T-helper 17 cell (primary cell): ENCODE measurements around the gene TBC1D8. TPM values are rescaled to one million over a fixed set of nuclear protein-coding genes. Genes with fewer than 3 reads are reported as not detected.
A peak's percentile ranks its signal among the peaks of the same experiment; 100 is the strongest.

Source experiments
- ATAC-seq: fragments of 150-1000 bp; cut with Tn5 transposase; 2 replicates; pipeline ENCODE4 v1.10.0; 2021; ENCODE audit warnings: mild to moderate bottlenecking, moderate library complexity
- DNase-seq, 3 donors: peaks; one replicate each; pipeline versions ENCODE4 v3.0.0 to v3.0.0-alpha.2; 2020 to 2021
- H3K9me3 ChIP-seq: one replicate; pipeline ENCODE4 v1.7.0; 2013; ENCODE audit warnings: low read length, mild to moderate bottlenecking; ENCODE audit not compliant: control insufficient read depth, poor library complexity, severe bottlenecking
- H3K27ac Mint-ChIP-seq: one replicate; pipeline ENCODE4 v1.8.0; 2022; ENCODE audit warnings: mild to moderate bottlenecking, moderate library complexity, mixed read lengths
- H3K27me3 Mint-ChIP-seq: one replicate; pipeline ENCODE4 v1.8.0; 2022; ENCODE audit warnings: mixed read lengths
- H3K36me3 Mint-ChIP-seq: one replicate; pipeline ENCODE4 v1.8.0; 2022; ENCODE audit warnings: low read depth, mixed read lengths
- H3K4me1 Mint-ChIP-seq: one replicate; pipeline ENCODE4 v1.8.0; 2022; ENCODE audit warnings: mild to moderate bottlenecking, mixed read lengths
- H3K4me3 Mint-ChIP-seq: one replicate; pipeline ENCODE4 v1.8.0; 2022; ENCODE audit warnings: mild to moderate bottlenecking, moderate library complexity, mixed read lengths
- total RNA-seq, 4 donors: library from RNA in 2 of 4; stranded (reverse) in 2 of 4; gene quantifications; one replicate each; pipeline ENCODE4 v1.2.3 and lab custom pipeline; 2022 to 2026

Gene TBC1D8
- total RNA-seq: 1 to 10 TPM in 1 of 2 donors, under 1 TPM in 1; 0.39 to 1.9 TPM
- 0.83 to 1.7 reads per million in 2 donors for total RNA-seq (lab: John Stamatoyannopoulos, UW)

- peak within 1 kb of the TSS; percentile 90 for H3K4me3 Mint-ChIP-seq
- DNase-seq (peak; percentile 27 to 60 (median 57)), ATAC-seq (peak; percentile 82)
- peaks cover 23% of the 10 kb centered on the region for H3K27me3 Mint-ChIP-seq
- H3K36me3 Mint-ChIP-seq: no peaks in the 10 kb centered on the region
- H3K9me3 ChIP-seq: no peaks in the 10 kb centered on the region
- H3K27ac Mint-ChIP-seq: peak within 1 kb of the TSS; percentile 85
- peaks cover 24% of the 10 kb centered on the region for H3K4me1 Mint-ChIP-seq
Observed at GRCh38 chr2:101151146-101151858, at the start of gene TBC1D8. TBC1D8 (minus strand) TSS chr2:101151382; CDS start chr2:101151253, 129 bp downstream.

- Mint-ChIP-seq H3K4me3 (no peak overlapping the region), H3K27me3 (peaks cover 6% of the 10 kb centered on the region), H3K27ac (no peak overlapping the region), H3K36me3 (peaks cover 3% of the 10 kb centered on the region), H3K4me1 (no peaks in the 10 kb centered on the region)
- DNase-seq: no peak
- H3K9me3 ChIP-seq: no peaks in the 10 kb centered on the region
- no peak for ATAC-seq
Observed at GRCh38 chr2:101200676-101201075, 49.5 kb upstream of the TBC1D8 start.

- H3K36me3 Mint-ChIP-seq: peaks cover 3% of the 10 kb centered on the region
- no peaks in the 10 kb centered on the region for H3K9me3 ChIP-seq
- no peak overlapping the region for H3K27ac Mint-ChIP-seq
- ATAC-seq: no peak
- no peak overlapping the region for H3K4me3 Mint-ChIP-seq
- no peak for DNase-seq
- H3K4me1 Mint-ChIP-seq: no peaks in the 10 kb centered on the region
- peaks cover 13% of the 10 kb centered on the region for H3K27me3 Mint-ChIP-seq
Observed at GRCh38 chr2:101199251-101199791, 48.1 kb upstream of the TBC1D8 start.

- no peaks in the 10 kb centered on the region for H3K9me3 ChIP-seq
- no peak for ATAC-seq
- Mint-ChIP-seq H3K4me3 (no peak overlapping the region), H3K27me3 (peaks cover 18% of the 10 kb centered on the region), H3K27ac (no peak overlapping the region), H3K36me3 (peaks cover 3% of the 10 kb centered on the region), H3K4me1 (no peaks in the 10 kb centered on the region)
- no peak for DNase-seq
Observed at GRCh38 chr2:101197814-101198213, 46.6 kb upstream of the TBC1D8 start.

- ATAC-seq (no peak), DNase-seq (no peak)
- no peak overlapping the region for H3K4me3 Mint-ChIP-seq
- no peaks in the 10 kb centered on the region for H3K4me1 Mint-ChIP-seq
- H3K36me3 Mint-ChIP-seq: peaks cover 3% of the 10 kb centered on the region
- H3K27ac Mint-ChIP-seq: no peak overlapping the region
- no peaks in the 10 kb centered on the region for H3K9me3 ChIP-seq
- peaks cover 19% of the 10 kb centered on the region for H3K27me3 Mint-ChIP-seq
Observed at GRCh38 chr2:101197215-101197745, 46.1 kb upstream of the TBC1D8 start.

- no peaks in the 10 kb centered on the region for H3K9me3 ChIP-seq
- ATAC-seq: no peak
- Mint-ChIP-seq H3K4me3 (no peak overlapping the region), H3K27me3 (peaks cover 21% of the 10 kb centered on the region), H3K4me1 (no peaks in the 10 kb centered on the region), H3K36me3 (peaks cover 3% of the 10 kb centered on the region), H3K27ac (no peak overlapping the region)
- no peak for DNase-seq
Observed at GRCh38 chr2:101195871-101196661, 44.9 kb upstream of the TBC1D8 start.

GRCh38 chr2:101193033-101193626 lies 41.9 kb upstream of the TBC1D8 start:
- Mint-ChIP-seq H3K27ac (no peak overlapping the region), H3K4me1 (no peaks in the 10 kb centered on the region), H3K36me3 (peaks cover 3% of the 10 kb centered on the region), H3K27me3 (peaks cover 33% of the 10 kb centered on the region), H3K4me3 (no peak overlapping the region)
- no peaks in the 10 kb centered on the region for H3K9me3 ChIP-seq
- no peak for ATAC-seq
- DNase-seq: no peak

GRCh38 chr2:101190747-101191516 lies 39.8 kb upstream of the TBC1D8 start:
- Mint-ChIP-seq H3K4me1 (no peaks in the 10 kb centered on the region), H3K27me3 (peaks cover 29% of the 10 kb centered on the region)
- ATAC-seq: no peak

GRCh38 chr2:101188683-101189405 lies 37.7 kb upstream of the TBC1D8 start:
- no peaks in the 10 kb centered on the region for H3K4me1 Mint-ChIP-seq
- H3K9me3 ChIP-seq: no peaks in the 10 kb centered on the region
- no peak overlapping the region for H3K4me3 Mint-ChIP-seq
- no peak for ATAC-seq
- peaks cover 20% of the 10 kb centered on the region for H3K27me3 Mint-ChIP-seq
- no peak for DNase-seq
- no peak overlapping the region for H3K27ac Mint-ChIP-seq
- H3K36me3 Mint-ChIP-seq: no peaks in the 10 kb centered on the region

More at GRCh38 chr2:101190747-101191516, 39.8 kb upstream of the TBC1D8 start:
- H3K4me3 Mint-ChIP-seq: no peak overlapping the region
- no peak for DNase-seq
- no peak overlapping the region for H3K27ac Mint-ChIP-seq
- no peaks in the 10 kb centered on the region for H3K9me3 ChIP-seq
- peaks cover under 1% of the 10 kb centered on the region for H3K36me3 Mint-ChIP-seq

GRCh38 chr2:101187131-101187530 lies 35.9 kb upstream of the TBC1D8 start:
- no peaks in the 10 kb centered on the region for H3K9me3 ChIP-seq
- H3K4me3 Mint-ChIP-seq: no peak overlapping the region
- no peaks in the 10 kb centered on the region for H3K36me3 Mint-ChIP-seq
- ATAC-seq (no peak), DNase-seq (no peak)
- H3K27ac Mint-ChIP-seq: no peak overlapping the region
- peaks cover 14% of the 10 kb centered on the region for H3K27me3 Mint-ChIP-seq
- H3K4me1 Mint-ChIP-seq: no peaks in the 10 kb centered on the region

GRCh38 chr2:101185656-101186055 lies 34.5 kb upstream of the TBC1D8 start:
- no peaks in the 10 kb centered on the region for H3K9me3 ChIP-seq
- no peaks in the 10 kb centered on the region for H3K4me1 Mint-ChIP-seq
- H3K4me3 Mint-ChIP-seq: no peak overlapping the region
- no peaks in the 10 kb centered on the region for H3K36me3 Mint-ChIP-seq
- DNase-seq (no peak), ATAC-seq (no peak)
- H3K27me3 Mint-ChIP-seq: peaks cover 8% of the 10 kb centered on the region
- H3K27ac Mint-ChIP-seq: no peak overlapping the region

GRCh38 chr2:101185085-101185484 lies 33.9 kb upstream of the TBC1D8 start:
- no peaks in the 10 kb centered on the region for H3K36me3 Mint-ChIP-seq
- no peak for DNase-seq
- no peak for ATAC-seq
- H3K27ac Mint-ChIP-seq: no peak overlapping the region
- H3K4me3 Mint-ChIP-seq: no peak overlapping the region
- H3K4me1 Mint-ChIP-seq: no peaks in the 10 kb centered on the region
- peaks cover 7% of the 10 kb centered on the region for H3K27me3 Mint-ChIP-seq
- no peaks in the 10 kb centered on the region for H3K9me3 ChIP-seq
